Measurements from ENCODE around the gene EID2. TPM values are rescaled to one million over a fixed set of nuclear protein-coding genes. Genes with fewer than 3 reads are reported as not detected.

The EID2 gene
- total and polyA plus RNA-seq, 12 donors: 9.0 to 15.9 (median 12.2) TPM

- no peak for TF ChIP-seq CTCF (IDR thresholded peaks at IDR 0.05)
- WGBS, 2 donors: 57 to 65% methylated on average over 8 of the region's 8 CpGs
- intact Hi-C loops (cut with DNase I): no loop called here
- ATAC-seq: no peak
- H3K4me3 ChIP-seq: no peak overlapping the region
- no peak overlapping the region for H3K27ac ChIP-seq
- no peaks in the 10 kb centered on the region for H3K36me3 ChIP-seq
- peaks cover 0 to 11% (median 0%) of the 10 kb centered on the region in 11 donors for H3K9me3 ChIP-seq
- H3K27me3 ChIP-seq: peaks cover 0 to 27% (median 12%) of the 10 kb centered on the region in 7 donors
- no peak for DNase-seq
- H3K4me1 ChIP-seq: no peaks in the 10 kb centered on the region
Measured at GRCh38 chr19:39582891-39583625, 43.1 kb upstream of the EID2 start.

- 51 to 57% methylated on average over 4 of the region's 4 CpGs for WGBS, 2 donors
- Histone ChIP-seq H3K9me3 (peaks cover 0 to 11% (median 0%) of the 10 kb centered on the region in 11 donors), H3K4me1 (no peaks in the 10 kb centered on the region), H3K27ac (no peak overlapping the region), H3K4me3 (no peak overlapping the region), H3K27me3 (peaks cover 0 to 25% (median 12%) of the 10 kb centered on the region in 7 donors), H3K36me3 (no peaks in the 10 kb centered on the region)
- DNase-seq (no peak), ATAC-seq (no peak)
- intact Hi-C loops (cut with DNase I): no loop called here
- no peak for TF ChIP-seq CTCF (IDR thresholded peaks at IDR 0.05)
Measured at GRCh38 chr19:39582442-39582841, 42.5 kb upstream of the EID2 start.

- Histone ChIP-seq H3K27me3 (peaks cover 0 to 50% (median 23%) of the 10 kb centered on the region in 7 donors), H3K27ac (no peak overlapping the region), H3K4me1 (no peaks in the 10 kb centered on the region), H3K36me3 (no peaks in the 10 kb centered on the region), H3K4me3 (no peak overlapping the region), H3K9me3 (peaks cover 0 to 17% (median 4%) of the 10 kb centered on the region in 11 donors)
- 61 to 74% methylated on average over 3 of the region's 3 CpGs for WGBS, 2 donors
- intact Hi-C loops (cut with DNase I): no loop called here
- DNase-seq (no peak), ATAC-seq (no peak)
- no peak for TF ChIP-seq CTCF (IDR thresholded peaks at IDR 0.05)
Measured at GRCh38 chr19:39568604-39569003, 28.6 kb upstream of the EID2 start.

- no peak for TF ChIP-seq CTCF (IDR thresholded peaks at IDR 0.05)
- H3K36me3 ChIP-seq: no peaks in the 10 kb centered on the region
- intact Hi-C loops (cut with DNase I): no loop called here
- no peak overlapping the region for H3K4me3 ChIP-seq
- H3K4me1 ChIP-seq: no peaks in the 10 kb centered on the region
- H3K9me3 ChIP-seq: no peaks in the 10 kb centered on the region
- 36 to 41% methylated on average over 3 of the region's 3 CpGs for WGBS, 2 donors
- no peak overlapping the region for H3K27ac ChIP-seq
- ATAC-seq (no peak), DNase-seq (no peak)
- H3K27me3 ChIP-seq: peaks cover 0 to 50% (median 23%) of the 10 kb centered on the region in 7 donors
Measured at GRCh38 chr19:39566064-39566463, 26.1 kb upstream of the EID2 start.

Data from heart right ventricle (tissue), 16 donors.